Measurements from ENCODE around the gene BMP2K.
A peak's percentile ranks its signal among the peaks of the same experiment; 100 is the strongest.

The BMP2K gene

DNA sequence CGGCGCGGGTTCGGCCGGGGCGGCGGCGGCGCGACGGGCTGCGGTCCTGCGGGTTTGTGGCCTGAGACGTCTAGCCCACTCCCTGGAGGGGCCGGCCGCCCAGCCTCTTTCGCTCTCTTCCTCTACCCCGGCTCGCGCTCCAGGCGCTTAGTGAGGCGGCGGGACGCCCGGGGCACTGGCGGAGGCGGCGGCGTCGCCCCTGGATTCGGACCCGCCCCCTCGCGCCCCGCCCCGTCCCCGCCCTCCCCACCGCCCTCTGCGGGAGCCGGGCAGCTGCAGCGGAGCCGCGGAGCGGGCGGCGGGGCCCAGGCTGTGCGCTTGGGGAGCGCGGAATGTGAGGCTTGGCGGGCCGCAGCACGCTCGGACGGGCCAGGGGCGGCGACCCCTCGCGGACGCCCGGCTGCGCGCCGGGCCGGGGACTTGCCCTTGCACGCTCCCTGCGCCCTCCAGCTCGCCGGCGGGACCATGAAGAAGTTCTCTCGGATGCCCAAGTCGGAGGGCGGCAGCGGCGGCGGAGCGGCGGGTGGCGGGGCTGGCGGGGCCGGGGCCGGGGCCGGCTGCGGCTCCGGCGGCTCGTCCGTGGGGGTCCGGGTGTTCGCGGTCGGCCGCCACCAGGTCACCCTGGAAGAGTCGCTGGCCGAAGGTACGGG lies at the start of gene BMP2K:
BMP2K (plus strand) TSS at position 272 of the 650 bp plus-strand sequence; CDS start at position 466, 194 bp downstream.
- DNase-seq: peak; percentile 1 to 43

- DNase-seq: no peak
These were observed 49.6 kb upstream of the BMP2K start for GRCh38 chr4:78726546-78726945.

- no peak for DNase-seq
These were observed 43.6 kb upstream of the BMP2K start for GRCh38 chr4:78732332-78733104.

DNA sequence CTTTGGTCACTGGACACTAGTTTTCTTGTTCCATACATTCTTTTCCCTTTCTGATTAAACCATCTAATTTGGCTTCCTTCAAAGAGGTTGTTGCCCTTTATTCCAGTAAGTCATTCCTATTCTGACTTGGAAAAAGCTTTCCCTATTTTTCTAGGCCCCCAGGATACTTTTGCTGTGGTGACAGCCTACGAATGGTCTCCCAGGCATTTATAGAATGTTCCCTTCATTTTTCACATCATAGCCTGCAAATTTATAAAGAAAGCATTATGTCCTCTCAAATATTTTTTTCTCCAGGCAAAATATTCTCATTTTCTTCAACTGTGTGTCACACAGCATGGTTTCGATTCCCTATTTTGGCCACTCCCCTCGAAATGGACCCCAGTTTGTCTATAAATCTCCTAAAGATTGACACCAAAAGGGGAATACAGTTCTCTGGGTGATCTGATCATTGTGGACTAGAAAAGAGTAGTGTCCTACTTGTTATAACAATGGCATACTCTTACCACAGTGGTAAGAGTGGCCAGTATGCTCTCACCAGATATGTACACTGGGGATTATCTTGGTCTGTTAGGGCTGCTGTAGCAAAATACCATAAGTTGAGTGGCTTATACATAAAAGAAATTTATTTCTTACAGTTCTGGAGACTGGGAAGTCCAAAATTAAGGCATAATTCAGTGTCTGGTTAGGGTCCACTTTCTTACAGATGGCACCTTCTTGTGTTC lies 41.5 kb upstream of the BMP2K start:
- DNase-seq: no peak

- DNase-seq: no peak
These were observed 40.5 kb upstream of the BMP2K start for GRCh38 chr4:78735697-78736096.

- DNase-seq: no peak
These were observed 39.1 kb upstream of the BMP2K start for GRCh38 chr4:78737035-78737434.

DNA sequence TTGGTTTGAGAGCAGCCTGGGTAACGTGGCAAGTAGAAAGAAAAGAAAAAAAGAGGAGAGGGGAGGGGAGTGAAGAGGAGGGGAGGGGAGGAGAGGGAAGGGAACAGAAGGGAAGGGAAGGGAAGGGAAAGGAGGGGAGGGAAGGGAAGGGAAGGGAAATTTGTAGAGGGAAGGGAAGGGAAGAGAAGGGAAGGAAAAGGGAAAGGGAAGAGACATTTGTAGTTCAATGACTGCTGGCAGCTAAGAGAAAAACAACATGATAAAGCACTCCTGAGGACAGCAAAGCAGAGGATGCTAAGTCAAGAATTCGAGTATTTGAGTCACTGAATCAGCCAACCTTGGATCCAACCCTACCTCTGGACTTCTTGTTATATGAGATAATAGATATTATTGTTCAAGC lies 38.2 kb upstream of the BMP2K start:
- no peak for DNase-seq

DNA sequence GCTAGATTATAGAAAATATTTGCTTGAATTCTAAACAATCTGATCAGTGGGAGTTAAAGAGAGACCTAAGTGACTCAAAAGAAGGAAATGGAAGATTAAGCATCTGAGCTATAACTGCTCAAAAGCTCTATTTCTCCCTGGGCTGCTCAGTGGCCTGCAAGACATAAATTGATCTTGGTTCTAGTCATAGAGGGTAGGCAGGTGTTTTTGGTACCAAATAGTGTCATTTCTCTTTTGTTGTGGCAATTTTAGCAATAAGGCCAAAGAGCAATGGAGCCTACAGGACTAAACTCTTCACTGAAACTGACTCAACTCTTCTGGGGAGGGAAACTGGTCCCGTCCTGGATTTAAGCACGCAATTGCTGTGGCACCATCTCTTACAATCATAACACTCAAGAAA lies 33.9 kb upstream of the BMP2K start:
- DNase-seq: no peak

DNA sequence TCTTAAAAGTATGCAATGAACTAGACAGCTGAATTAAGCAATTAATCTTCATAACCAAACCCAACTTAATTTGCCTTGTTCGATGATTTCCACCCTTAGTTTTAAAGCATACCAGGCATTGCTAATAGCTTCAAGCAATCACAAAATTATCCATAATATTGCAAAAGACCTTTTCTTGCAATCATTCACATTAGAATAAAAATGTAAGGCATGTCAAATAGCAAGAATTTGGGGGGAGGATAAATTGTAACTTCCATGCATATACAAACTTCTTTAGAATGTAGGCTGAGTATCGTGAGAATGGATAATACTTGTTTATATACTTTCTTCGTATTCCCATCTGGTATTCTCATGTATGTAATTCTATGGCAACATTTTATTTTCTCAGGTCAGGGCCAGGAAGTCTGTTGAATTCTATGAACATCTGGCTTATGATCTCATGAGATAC lies 28.7 kb upstream of the BMP2K start:
- DNase-seq: no peak

DNA sequence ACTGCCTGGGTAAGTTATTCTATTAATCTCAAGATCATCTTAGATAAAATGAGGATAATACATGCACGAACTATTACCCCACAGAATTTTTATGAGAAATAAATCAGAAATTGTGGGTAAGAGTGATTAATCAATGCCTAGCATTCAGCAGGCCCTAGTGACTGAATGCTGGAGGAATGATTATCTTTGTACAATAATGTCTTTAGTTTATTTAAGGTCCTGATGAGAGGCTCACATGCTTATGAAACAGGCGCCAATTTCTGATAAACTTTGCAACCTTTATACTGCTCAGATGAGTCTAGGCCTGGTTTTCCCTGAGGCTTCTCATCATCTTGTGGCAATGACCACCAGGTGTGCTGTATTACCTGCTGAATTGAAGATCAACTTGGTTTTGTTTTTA lies 27.8 kb upstream of the BMP2K start:
- no peak for DNase-seq

DNA sequence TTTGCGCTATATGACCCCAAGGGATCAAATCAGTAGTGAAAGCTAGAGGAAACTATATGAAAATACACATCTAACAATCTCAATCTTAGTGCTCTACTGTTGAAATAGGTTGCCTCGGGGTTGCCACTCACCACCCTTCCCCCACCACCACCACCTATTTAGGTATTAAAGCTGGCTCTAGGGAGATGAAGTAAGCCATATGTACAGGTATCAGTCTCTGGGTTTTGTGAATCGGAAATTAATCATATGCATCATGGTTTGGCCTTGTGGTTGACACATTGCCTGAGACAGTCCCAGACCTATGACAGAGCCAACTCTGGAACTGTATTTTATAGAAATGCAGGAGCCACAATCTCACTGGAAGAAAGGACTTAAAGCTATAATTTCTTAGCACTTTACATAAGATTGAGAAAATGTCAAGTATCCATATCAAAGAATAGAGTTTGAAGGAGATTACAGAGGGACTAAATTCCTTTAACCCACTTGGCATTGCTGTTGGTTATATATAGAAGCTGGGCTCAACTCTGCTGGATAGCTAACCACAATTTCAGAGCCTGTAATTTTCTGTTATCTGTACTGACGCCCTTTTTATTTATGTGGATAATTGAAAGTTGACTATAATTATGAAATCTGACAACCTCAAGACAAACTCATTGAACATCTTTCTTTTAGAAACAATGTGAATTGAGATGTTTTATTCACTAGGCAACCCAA lies 26.7 kb upstream of the BMP2K start:
- DNase-seq: no peak

GRCh38 chr4:78749972-78750727 lies 26.0 kb upstream of the BMP2K start:
- DNase-seq: no peak

DNA sequence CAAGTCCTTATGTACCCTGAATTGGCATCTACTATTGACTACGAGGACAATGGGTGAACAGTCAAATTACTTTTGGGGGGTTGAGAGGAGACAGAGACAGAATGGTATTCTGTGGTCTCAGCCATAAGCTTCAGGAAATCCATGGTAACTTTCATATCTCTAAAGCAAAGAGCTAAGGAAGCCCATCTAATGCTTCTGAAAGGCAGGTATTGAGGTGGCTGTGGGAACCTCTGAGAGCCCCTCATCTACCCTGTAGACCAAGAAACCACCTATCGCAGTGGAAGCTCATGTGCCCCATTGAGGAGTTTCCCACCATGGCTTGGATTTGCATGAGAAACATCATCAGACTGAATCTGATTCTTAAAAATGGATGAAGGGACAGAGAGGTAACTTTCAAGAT lies 23.1 kb upstream of the BMP2K start:
- DNase-seq: no peak

- DNase-seq: no peak
These were observed 21.3 kb upstream of the BMP2K start for GRCh38 chr4:78754872-78755271.

DNA sequence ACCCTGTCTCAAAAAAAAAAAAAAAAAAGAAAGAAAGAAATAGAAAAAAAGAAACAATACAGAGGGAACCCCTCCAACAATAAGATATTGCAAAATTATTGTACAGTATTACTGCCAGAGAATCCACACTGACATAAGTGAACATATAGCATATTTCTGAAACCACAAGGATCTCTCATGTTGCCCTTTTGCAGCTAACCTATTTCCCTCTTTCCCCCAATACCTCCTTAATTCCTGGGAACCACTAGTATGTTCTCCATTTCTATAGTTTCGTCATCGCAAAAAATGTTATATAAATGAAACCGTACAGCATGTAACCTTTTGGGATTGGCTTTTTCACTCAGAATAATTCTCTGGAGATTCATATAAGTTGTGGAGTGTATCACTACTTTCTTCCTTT lies 20.0 kb upstream of the BMP2K start:
- DNase-seq: no peak

DNA sequence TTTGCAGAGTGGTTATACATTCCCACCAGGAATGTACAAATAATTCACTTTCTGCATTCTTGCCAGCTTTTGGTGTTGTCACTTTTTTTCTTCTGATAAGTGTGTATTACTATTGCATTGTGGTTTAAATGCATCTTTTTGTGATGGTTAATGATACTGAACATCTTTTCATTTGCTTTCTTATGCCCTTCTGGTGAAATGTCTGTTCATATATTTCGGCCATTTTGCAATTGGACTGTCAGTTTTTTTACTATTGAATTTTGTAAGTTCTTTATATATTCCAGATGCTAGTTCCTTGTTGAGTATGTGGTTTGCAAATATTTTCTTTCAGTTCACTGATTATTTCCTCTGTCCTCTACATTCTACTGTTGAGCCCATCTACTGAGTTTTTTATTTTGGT lies 19.4 kb upstream of the BMP2K start:
- no peak for DNase-seq

DNA sequence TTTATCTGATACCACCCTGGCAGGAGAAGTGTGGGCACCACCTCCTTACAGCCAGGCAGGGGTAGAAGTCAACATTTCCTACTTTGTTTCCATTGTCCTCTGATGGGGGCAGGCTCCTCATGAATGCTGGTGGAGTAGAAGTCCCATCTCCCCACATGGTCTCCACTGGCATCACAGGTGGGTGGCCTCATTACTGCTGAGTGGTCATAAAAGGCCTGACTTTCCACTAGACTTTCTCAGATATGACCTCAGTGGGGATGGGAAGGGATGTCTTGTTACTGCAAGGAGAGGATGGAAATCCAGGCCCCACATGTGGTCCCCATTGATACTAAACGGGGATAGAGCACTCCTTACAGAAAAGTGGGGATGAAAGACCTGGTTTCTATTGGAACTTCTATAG lies 18.6 kb upstream of the BMP2K start:
- DNase-seq: no peak

GRCh38 chr4:78758085-78758484 lies 18.1 kb upstream of the BMP2K start:
- no peak for DNase-seq

GRCh38 chr4:78762529-78762928 lies 13.6 kb upstream of the BMP2K start:
- no peak for DNase-seq

- no peak for DNase-seq
These were observed 12.9 kb upstream of the BMP2K start for GRCh38 chr4:78763251-78763650.

- no peak for DNase-seq
These were observed 12.3 kb upstream of the BMP2K start for GRCh38 chr4:78763763-78764387.

DNA sequence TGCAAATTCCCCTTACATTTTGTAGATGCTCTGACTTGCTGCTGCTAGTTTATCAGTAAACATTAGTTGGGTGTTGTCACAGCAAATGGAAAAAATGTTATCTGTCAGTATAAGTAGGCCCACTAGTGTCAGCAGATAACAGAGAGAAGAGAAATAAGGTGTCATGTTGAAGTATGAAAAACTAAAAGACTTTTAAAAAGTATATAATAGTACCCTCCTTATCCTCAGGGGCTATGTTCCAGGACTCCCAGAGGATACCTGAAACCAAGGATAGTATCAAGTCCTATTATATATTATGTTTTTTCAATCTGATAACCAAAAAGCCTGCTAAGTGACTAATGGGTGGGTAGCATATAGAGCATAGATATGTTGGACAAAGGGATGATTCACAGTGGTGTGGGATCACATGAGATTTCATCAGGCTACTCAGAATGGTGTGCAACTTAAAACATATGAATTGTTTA lies 11.6 kb upstream of the BMP2K start:
- DNase-seq: no peak
